Measurements from ENCODE around the gene NLGN2.

The NLGN2 gene

GRCh38 chr17:7369825-7370224 is 37.8 kb upstream of the NLGN2 start:
- DNase-seq (ENCODE audit: low read depth in 1 of 2, low spot score in 1 of 2) = no peak
- Histone ChIP-seq H3K4me3 (replicated peaks; ENCODE audit: insufficient read depth, low read length) (no peak overlapping the region), H3K27me3 (ENCODE audit: insufficient read depth, poor library complexity, severe bottlenecking) (no peaks in the 10 kb centered on the region), H3K27ac (replicated peaks) (no peak overlapping the region)
- TF ChIP-seq GABPA (IDR thresholded peaks at IDR 0.05; ENCODE audit: low read depth) (no peak), SPI1 (IDR thresholded peaks at IDR 0.05; ENCODE audit: borderline replicate concordance, low read depth) (no peak), POLR2AphosphoS5 (IDR thresholded peaks at IDR 0.05; ENCODE audit: low read depth) (no peak)
- TF ChIP-seq, protein P1, sequence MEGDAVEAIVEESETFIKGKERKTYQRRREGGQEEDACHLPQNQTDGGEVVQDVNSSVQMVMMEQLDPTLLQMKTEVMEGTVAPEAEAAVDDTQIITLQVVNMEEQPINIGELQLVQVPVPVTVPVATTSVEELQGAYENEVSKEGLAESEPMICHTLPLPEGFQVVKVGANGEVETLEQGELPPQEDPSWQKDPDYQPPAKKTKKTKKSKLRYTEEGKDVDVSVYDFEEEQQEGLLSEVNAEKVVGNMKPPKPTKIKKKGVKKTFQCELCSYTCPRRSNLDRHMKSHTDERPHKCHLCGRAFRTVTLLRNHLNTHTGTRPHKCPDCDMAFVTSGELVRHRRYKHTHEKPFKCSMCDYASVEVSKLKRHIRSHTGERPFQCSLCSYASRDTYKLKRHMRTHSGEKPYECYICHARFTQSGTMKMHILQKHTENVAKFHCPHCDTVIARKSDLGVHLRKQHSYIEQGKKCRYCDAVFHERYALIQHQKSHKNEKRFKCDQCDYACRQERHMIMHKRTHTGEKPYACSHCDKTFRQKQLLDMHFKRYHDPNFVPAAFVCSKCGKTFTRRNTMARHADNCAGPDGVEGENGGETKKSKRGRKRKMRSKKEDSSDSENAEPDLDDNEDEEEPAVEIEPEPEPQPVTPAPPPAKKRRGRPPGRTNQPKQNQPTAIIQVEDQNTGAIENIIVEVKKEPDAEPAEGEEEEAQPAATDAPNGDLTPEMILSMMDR (IDR thresholded peaks at IDR 0.05; ENCODE audit: insufficient read depth, low read length) = no peak

DNA sequence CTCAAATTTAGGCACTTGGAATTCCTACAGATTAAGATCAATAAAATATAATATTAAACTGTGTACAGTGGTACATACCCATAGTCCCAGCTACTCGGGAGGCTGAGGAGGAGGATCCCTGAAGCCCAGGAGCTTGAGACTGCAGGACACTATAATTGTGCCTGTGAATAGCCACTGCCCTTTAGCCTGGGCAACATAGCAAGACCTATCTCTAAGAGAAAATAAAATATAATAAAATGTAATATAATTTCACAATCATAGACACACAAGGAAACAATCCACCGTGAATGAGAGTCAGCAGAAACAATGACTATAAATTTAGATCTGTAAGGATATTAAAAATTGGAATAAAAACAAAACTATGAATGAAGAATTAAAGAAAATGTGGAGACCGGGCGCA is 36.8 kb upstream of the NLGN2 start:
- no peak overlapping the region for H3K4me3 ChIP-seq (replicated peaks; ENCODE audit: insufficient read depth, low read length)
- H3K27me3 ChIP-seq (ENCODE audit: insufficient read depth, poor library complexity, severe bottlenecking) = no peaks in the 10 kb centered on the region
- TF ChIP-seq SPI1 (IDR thresholded peaks at IDR 0.05; ENCODE audit: borderline replicate concordance, low read depth) = no peak
- TF ChIP-seq, protein P2, sequence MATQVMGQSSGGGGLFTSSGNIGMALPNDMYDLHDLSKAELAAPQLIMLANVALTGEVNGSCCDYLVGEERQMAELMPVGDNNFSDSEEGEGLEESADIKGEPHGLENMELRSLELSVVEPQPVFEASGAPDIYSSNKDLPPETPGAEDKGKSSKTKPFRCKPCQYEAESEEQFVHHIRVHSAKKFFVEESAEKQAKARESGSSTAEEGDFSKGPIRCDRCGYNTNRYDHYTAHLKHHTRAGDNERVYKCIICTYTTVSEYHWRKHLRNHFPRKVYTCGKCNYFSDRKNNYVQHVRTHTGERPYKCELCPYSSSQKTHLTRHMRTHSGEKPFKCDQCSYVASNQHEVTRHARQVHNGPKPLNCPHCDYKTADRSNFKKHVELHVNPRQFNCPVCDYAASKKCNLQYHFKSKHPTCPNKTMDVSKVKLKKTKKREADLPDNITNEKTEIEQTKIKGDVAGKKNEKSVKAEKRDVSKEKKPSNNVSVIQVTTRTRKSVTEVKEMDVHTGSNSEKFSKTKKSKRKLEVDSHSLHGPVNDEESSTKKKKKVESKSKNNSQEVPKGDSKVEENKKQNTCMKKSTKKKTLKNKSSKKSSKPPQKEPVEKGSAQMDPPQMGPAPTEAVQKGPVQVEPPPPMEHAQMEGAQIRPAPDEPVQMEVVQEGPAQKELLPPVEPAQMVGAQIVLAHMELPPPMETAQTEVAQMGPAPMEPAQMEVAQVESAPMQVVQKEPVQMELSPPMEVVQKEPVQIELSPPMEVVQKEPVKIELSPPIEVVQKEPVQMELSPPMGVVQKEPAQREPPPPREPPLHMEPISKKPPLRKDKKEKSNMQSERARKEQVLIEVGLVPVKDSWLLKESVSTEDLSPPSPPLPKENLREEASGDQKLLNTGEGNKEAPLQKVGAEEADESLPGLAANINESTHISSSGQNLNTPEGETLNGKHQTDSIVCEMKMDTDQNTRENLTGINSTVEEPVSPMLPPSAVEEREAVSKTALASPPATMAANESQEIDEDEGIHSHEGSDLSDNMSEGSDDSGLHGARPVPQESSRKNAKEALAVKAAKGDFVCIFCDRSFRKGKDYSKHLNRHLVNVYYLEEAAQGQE (IDR thresholded peaks at IDR 0.05; ENCODE audit: insufficient replicate concordance, low read depth) = no peak
- TF ChIP-seq, protein P1 (IDR thresholded peaks at IDR 0.05; ENCODE audit: insufficient read depth, low read length) = no peak
- TF ChIP-seq POLR2AphosphoS5 (IDR thresholded peaks at IDR 0.05; ENCODE audit: low read depth) = no peak
- no peak for TF ChIP-seq GABPA (IDR thresholded peaks at IDR 0.05; ENCODE audit: low read depth)
- no peak overlapping the region for H3K27ac ChIP-seq (replicated peaks)
- DNase-seq (ENCODE audit: low read depth in 1 of 2, low spot score in 1 of 2) = no peak

- Histone ChIP-seq H3K4me3 (replicated peaks; ENCODE audit: insufficient read depth, low read length) (no peak overlapping the region), H3K27ac (replicated peaks) (no peak overlapping the region), H3K27me3 (ENCODE audit: insufficient read depth, poor library complexity, severe bottlenecking) (no peaks in the 10 kb centered on the region)
- TF ChIP-seq POLR2AphosphoS5 (IDR thresholded peaks at IDR 0.05; ENCODE audit: low read depth) (no peak), SPI1 (IDR thresholded peaks at IDR 0.05; ENCODE audit: borderline replicate concordance, low read depth) (no peak), GABPA (IDR thresholded peaks at IDR 0.05; ENCODE audit: low read depth) (no peak)
- TF ChIP-seq, protein P2 (IDR thresholded peaks at IDR 0.05; ENCODE audit: insufficient replicate concordance, low read depth) = no peak
- DNase-seq (ENCODE audit: low read depth in 1 of 2, low spot score in 1 of 2) = no peak
Observed at GRCh38 chr17:7374353-7374752, 33.3 kb upstream of the NLGN2 start.

DNA sequence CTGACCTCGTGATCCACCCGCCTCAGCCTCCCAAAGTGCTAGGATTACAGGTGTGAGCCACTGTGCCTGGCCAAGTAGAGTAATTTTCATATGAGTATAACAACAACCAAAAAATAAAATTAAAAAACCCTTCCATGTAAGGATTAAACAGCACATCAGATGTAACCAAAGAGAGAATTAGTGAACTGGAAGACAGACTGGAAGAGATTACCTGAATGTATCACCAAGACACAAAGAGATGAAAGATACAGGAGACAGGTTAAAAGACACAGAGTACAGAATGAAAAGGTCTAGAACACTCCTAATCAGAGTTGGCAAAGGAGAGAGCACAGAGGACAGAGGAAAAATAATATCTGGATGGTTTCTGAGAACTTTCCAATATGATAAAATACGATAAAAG is 28.5 kb upstream of the NLGN2 start:
- no peaks in the 10 kb centered on the region for H3K27me3 ChIP-seq (ENCODE audit: insufficient read depth, poor library complexity, severe bottlenecking)
- TF ChIP-seq, protein P1 (IDR thresholded peaks at IDR 0.05; ENCODE audit: insufficient read depth, low read length) = no peak
- TF ChIP-seq, protein P2 (IDR thresholded peaks at IDR 0.05; ENCODE audit: insufficient replicate concordance, low read depth) = no peak
- TF ChIP-seq POLR2AphosphoS5 (IDR thresholded peaks at IDR 0.05; ENCODE audit: low read depth) = no peak
- TF ChIP-seq SPI1 (IDR thresholded peaks at IDR 0.05; ENCODE audit: borderline replicate concordance, low read depth) = no peak
- H3K4me3 ChIP-seq (replicated peaks; ENCODE audit: insufficient read depth, low read length) = no peak overlapping the region
- DNase-seq (ENCODE audit: low read depth in 1 of 2, low spot score in 1 of 2) = no peak
- H3K27ac ChIP-seq (replicated peaks) = no peak overlapping the region

Measured in HL-60 (cell line).